Measurements from ENCODE around the gene TMEM200A.

TMEM200A gene

DNA sequence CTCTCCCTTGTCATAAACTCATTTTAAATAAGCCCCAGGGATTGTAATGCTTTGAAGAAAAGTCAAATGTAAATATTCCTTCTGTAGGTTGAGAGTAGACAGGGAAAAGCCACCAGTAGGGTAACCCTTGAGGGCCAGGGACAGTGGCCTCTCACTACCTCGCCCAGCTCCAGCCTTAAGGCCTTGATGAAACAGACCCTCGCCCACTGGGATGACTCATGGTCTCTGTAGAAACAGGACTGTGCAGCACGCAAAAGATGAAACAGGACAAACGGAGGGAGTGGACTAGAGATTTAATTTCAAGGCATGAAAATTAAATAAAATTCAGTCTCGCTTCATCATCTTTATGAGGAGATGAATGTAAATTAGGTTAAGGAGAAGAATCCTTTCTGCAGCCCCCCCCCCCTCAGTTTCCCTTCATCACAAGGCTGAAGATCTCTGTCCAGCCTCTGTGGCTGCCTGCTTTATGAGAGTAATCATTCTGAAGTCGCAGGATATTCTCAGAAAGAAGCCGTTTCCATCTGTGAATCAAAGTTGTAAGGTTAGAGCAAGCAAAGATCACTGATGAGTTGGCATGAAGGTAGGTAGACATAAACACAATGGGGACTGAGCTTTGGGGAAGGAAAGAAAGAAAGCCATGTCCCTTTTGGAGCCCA lies 60.4 kb downstream of the TMEM200A start:
- H2BK5ac ChIP-seq (ENCODE audit: low read depth, low read length, poor library complexity), result no peak overlapping the region
- no peaks in the 10 kb centered on the region for H3K27me3 ChIP-seq (ENCODE audit: insufficient read depth, low read length)
- H3K4me3 ChIP-seq (ENCODE audit: low read depth, low read length), result no peak overlapping the region
- no peak overlapping the region for H2BK12ac ChIP-seq (ENCODE audit: low read length)
- no peak overlapping the region for H3K4me2 ChIP-seq (ENCODE audit: low read length)
- H3K14ac ChIP-seq (ENCODE audit: low read length), result no peak overlapping the region
- no peaks in the 10 kb centered on the region for H3K36me3 ChIP-seq (ENCODE audit: control insufficient read depth in 1 of 2, insufficient read depth in 2 of 2, low read length in 2 of 2)
- no peak overlapping the region for H3K23ac ChIP-seq (ENCODE audit: low read length)
- H2AFZ ChIP-seq (ENCODE audit: insufficient read depth, low read length, poor library complexity), result no peak overlapping the region
- H3K9me3 ChIP-seq (ENCODE audit: insufficient read depth, low read depth, low read length), result no peaks in the 10 kb centered on the region
- no peaks in the 10 kb centered on the region for H3K79me1 ChIP-seq (ENCODE audit: low read length)
- WGBS (ENCODE audit: extremely low coverage, insufficient coverage, insufficient read length), result no CpG with 5 or more reads among the region's 7 CpGs
- no peaks in the 10 kb centered on the region for H3K4me1 ChIP-seq (ENCODE audit: control insufficient read depth in 1 of 2, insufficient read depth in 2 of 2, low read length in 2 of 2)
- H3K9ac ChIP-seq (ENCODE audit: low read length), result no peak overlapping the region
- H4K12ac ChIP-seq (ENCODE audit: low read depth, low read length), result no peak overlapping the region
- no peak overlapping the region for H4K8ac ChIP-seq (ENCODE audit: low read depth, low read length)
- no peak overlapping the region for H3K18ac ChIP-seq (ENCODE audit: low read length)
- no peaks in the 10 kb centered on the region for H3K79me2 ChIP-seq (ENCODE audit: control insufficient read depth, insufficient read depth, low read length, poor library complexity)
- no peak overlapping the region for H2BK120ac ChIP-seq (ENCODE audit: insufficient read depth, low read length, poor library complexity)
- H3K27ac ChIP-seq (ENCODE audit: low read depth, low read length), result no peak overlapping the region
- no peak for DNase-seq
- H2AK5ac ChIP-seq (ENCODE audit: low read length), result no peak overlapping the region
- H4K91ac ChIP-seq (ENCODE audit: low read depth, low read length), result no peak overlapping the region
- no peak overlapping the region for H3K4ac ChIP-seq (ENCODE audit: low read depth, low read length)

DNA sequence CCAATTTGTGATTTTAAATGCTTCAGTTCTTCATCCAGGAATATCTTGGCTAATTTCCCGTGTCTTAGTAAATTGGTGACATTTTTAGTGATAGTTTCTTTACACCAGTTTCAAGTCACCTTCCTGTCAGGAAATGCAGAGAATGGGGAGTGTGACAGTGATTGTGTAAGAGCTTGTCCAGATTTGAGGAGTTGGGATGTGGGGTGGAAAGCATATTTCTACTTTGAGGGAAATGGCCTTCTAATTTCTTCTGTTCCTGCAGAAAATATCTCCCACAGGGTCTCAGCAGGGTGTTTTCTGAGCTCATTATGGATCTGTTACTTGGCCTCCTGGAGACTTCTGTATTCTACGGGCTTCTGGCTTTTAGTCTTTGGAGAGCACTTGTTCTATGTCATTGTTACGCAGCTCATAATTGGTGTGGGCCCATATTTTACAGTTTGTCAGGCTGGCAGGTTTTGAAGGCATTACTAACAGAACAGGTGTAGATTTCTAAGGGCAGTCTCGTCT lies 65.6 kb downstream of the TMEM200A start:
- Histone ChIP-seq H2BK120ac (ENCODE audit: insufficient read depth, low read length, poor library complexity) (no peak overlapping the region), H3K9ac (ENCODE audit: low read length) (no peak overlapping the region), H2AFZ (ENCODE audit: insufficient read depth, low read length, poor library complexity) (no peak overlapping the region), H3K79me1 (ENCODE audit: low read length) (no peaks in the 10 kb centered on the region), H3K23ac (ENCODE audit: low read length) (no peak overlapping the region), H2AK5ac (ENCODE audit: low read length) (no peak overlapping the region), H3K4ac (ENCODE audit: low read depth, low read length) (no peak overlapping the region), H3K27ac (ENCODE audit: low read depth, low read length) (no peak overlapping the region), H3K4me3 (ENCODE audit: low read depth, low read length) (no peak overlapping the region), H3K27me3 (ENCODE audit: insufficient read depth, low read length) (no peaks in the 10 kb centered on the region), H3K79me2 (ENCODE audit: control insufficient read depth, insufficient read depth, low read length, poor library complexity) (no peaks in the 10 kb centered on the region), H2BK5ac (ENCODE audit: low read depth, low read length, poor library complexity) (no peak overlapping the region), H4K12ac (ENCODE audit: low read depth, low read length) (no peak overlapping the region), H2BK12ac (ENCODE audit: low read length) (no peak overlapping the region), H4K91ac (ENCODE audit: low read depth, low read length) (no peak overlapping the region), H3K4me2 (ENCODE audit: low read length) (no peak overlapping the region), H3K14ac (ENCODE audit: low read length) (no peak overlapping the region), H4K8ac (ENCODE audit: low read depth, low read length) (no peak overlapping the region), H3K9me3 (ENCODE audit: insufficient read depth, low read depth, low read length) (no peaks in the 10 kb centered on the region), H3K18ac (ENCODE audit: low read length) (no peak overlapping the region), H3K4me1 (ENCODE audit: control insufficient read depth in 1 of 2, insufficient read depth in 2 of 2, low read length in 2 of 2) (no peaks in the 10 kb centered on the region), H3K36me3 (ENCODE audit: control insufficient read depth in 1 of 2, insufficient read depth in 2 of 2, low read length in 2 of 2) (no peaks in the 10 kb centered on the region)
- WGBS (ENCODE audit: extremely low coverage, insufficient coverage, insufficient read length), result no CpG with 5 or more reads among the region's 4 CpGs
- no peak for DNase-seq

DNA sequence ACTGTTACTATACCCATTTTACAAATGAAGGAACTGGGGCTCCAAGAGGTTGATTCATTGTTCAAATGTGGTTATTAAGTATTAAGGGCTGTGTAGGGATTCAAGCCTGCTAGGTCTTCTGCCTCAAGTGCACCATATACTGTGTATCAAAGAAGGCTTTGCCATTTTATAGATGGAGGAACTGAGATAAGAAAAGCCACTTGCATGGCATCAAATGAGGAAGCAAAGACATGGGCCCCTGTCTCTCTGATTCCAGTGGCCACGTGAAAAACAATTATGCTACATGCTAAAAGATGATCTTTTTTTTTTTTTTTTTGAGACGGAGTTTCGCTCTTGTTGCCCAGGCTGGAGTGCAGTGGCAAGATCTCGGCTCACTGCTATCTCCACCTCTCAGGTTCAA lies 67.0 kb downstream of the TMEM200A start:
- Histone ChIP-seq H3K36me3 (ENCODE audit: control insufficient read depth in 1 of 2, insufficient read depth in 2 of 2, low read length in 2 of 2) (no peaks in the 10 kb centered on the region), H3K4me3 (ENCODE audit: low read depth, low read length) (no peak overlapping the region), H3K23ac (ENCODE audit: low read length) (no peak overlapping the region), H3K4me1 (ENCODE audit: control insufficient read depth in 1 of 2, insufficient read depth in 2 of 2, low read length in 2 of 2) (no peaks in the 10 kb centered on the region), H4K12ac (ENCODE audit: low read depth, low read length) (no peak overlapping the region), H3K18ac (ENCODE audit: low read length) (no peak overlapping the region), H3K4me2 (ENCODE audit: low read length) (no peak overlapping the region), H2BK120ac (ENCODE audit: insufficient read depth, low read length, poor library complexity) (no peak overlapping the region), H3K9ac (ENCODE audit: low read length) (no peak overlapping the region), H3K79me2 (ENCODE audit: control insufficient read depth, insufficient read depth, low read length, poor library complexity) (no peaks in the 10 kb centered on the region), H3K4ac (ENCODE audit: low read depth, low read length) (no peak overlapping the region), H3K14ac (ENCODE audit: low read length) (no peak overlapping the region), H2AFZ (ENCODE audit: insufficient read depth, low read length, poor library complexity) (no peak overlapping the region), H2BK12ac (ENCODE audit: low read length) (no peak overlapping the region), H2AK5ac (ENCODE audit: low read length) (no peak overlapping the region), H4K8ac (ENCODE audit: low read depth, low read length) (no peak overlapping the region), H3K27ac (ENCODE audit: low read depth, low read length) (no peak overlapping the region), H3K27me3 (ENCODE audit: insufficient read depth, low read length) (no peaks in the 10 kb centered on the region), H3K9me3 (ENCODE audit: insufficient read depth, low read depth, low read length) (no peaks in the 10 kb centered on the region), H2BK5ac (ENCODE audit: low read depth, low read length, poor library complexity) (no peak overlapping the region), H4K91ac (ENCODE audit: low read depth, low read length) (no peak overlapping the region), H3K79me1 (ENCODE audit: low read length) (no peaks in the 10 kb centered on the region)
- WGBS (ENCODE audit: extremely low coverage, insufficient coverage, insufficient read length), result no CpG with 5 or more reads among the region's 4 CpGs
- DNase-seq, result no peak

DNA sequence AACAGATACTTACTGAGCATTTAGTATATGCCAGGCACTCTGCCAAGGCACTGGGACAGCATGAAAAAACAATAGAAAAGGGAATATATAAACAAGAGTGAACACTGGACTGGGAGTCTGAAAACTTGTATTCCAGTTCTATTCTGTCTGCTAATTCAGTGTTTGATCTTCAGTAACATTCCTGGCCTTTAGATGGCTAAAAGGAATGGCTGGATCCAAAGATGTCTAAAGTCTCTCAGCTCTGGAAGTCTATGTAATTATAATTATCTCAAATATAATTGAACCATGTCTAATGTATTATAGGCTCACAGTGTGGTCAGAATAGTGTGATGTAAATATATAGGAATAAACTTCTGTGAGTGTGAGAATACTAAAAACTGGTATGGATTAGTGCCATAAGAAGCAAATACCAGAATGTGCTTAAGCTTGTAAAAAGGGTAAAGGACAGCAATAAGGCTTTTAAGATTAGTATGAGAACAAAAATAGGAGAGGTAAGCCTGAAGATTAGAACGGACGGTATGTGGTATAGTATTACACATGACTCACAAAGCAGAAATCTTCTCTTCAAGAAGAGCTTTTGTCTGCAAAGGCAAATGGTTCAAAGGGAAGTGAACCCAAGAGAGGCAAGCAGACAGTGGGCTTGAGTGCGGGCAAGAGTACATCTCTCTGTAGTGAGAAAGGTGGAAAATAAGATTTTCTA lies 68.5 kb downstream of the TMEM200A start:
- Histone ChIP-seq H3K9me3 (ENCODE audit: insufficient read depth, low read depth, low read length) (no peaks in the 10 kb centered on the region), H3K79me2 (ENCODE audit: control insufficient read depth, insufficient read depth, low read length, poor library complexity) (no peaks in the 10 kb centered on the region), H3K9ac (ENCODE audit: low read length) (no peak overlapping the region), H3K14ac (ENCODE audit: low read length) (no peak overlapping the region), H3K27ac (ENCODE audit: low read depth, low read length) (no peak overlapping the region), H3K79me1 (ENCODE audit: low read length) (no peaks in the 10 kb centered on the region), H4K12ac (ENCODE audit: low read depth, low read length) (no peak overlapping the region), H3K18ac (ENCODE audit: low read length) (no peak overlapping the region), H4K91ac (ENCODE audit: low read depth, low read length) (no peak overlapping the region), H3K4me2 (ENCODE audit: low read length) (no peak overlapping the region), H3K27me3 (ENCODE audit: insufficient read depth, low read length) (no peaks in the 10 kb centered on the region), H3K36me3 (ENCODE audit: control insufficient read depth in 1 of 2, insufficient read depth in 2 of 2, low read length in 2 of 2) (no peaks in the 10 kb centered on the region), H2BK12ac (ENCODE audit: low read length) (no peak overlapping the region), H2AFZ (ENCODE audit: insufficient read depth, low read length, poor library complexity) (no peak overlapping the region), H2BK5ac (ENCODE audit: low read depth, low read length, poor library complexity) (no peak overlapping the region), H3K4ac (ENCODE audit: low read depth, low read length) (no peak overlapping the region), H3K4me3 (ENCODE audit: low read depth, low read length) (no peak overlapping the region), H2BK120ac (ENCODE audit: insufficient read depth, low read length, poor library complexity) (no peak overlapping the region), H4K8ac (ENCODE audit: low read depth, low read length) (no peak overlapping the region), H3K23ac (ENCODE audit: low read length) (no peak overlapping the region), H3K4me1 (ENCODE audit: control insufficient read depth in 1 of 2, insufficient read depth in 2 of 2, low read length in 2 of 2) (no peaks in the 10 kb centered on the region), H2AK5ac (ENCODE audit: low read length) (no peak overlapping the region)
- no CpG with 5 or more reads among the region's 3 CpGs for WGBS (ENCODE audit: extremely low coverage, insufficient coverage, insufficient read length)
- no peak for DNase-seq
